Eye (tissue), 1 donor: ENCODE data around the gene CFAP46.

ENCODE experiments used
- DNase-seq: peaks from one replicate; pipeline ENCODE4 v3.0.0-alpha.2; 2015

Gene CFAP46

GRCh38 chr10:132817701-132818211, 124.6 kb downstream of the CFAP46 start:
- no peak for DNase-seq

- no peak for DNase-seq
These were observed 125.7 kb downstream of the CFAP46 start for GRCh38 chr10:132816718-132817117.

- no peak for DNase-seq
These were observed 127.1 kb downstream of the CFAP46 start for GRCh38 chr10:132815168-132815857.

- DNase-seq = no peak
These were observed 127.9 kb downstream of the CFAP46 start for GRCh38 chr10:132814469-132814856.

GRCh38 chr10:132813560-132814468, 128.6 kb downstream of the CFAP46 start:
- DNase-seq = no peak

GRCh38 chr10:132813001-132813401, 129.4 kb downstream of the CFAP46 start:
- DNase-seq = no peak

- DNase-seq = no peak
These were observed 129.8 kb downstream of the CFAP46 start for GRCh38 chr10:132812520-132812919.

- DNase-seq = no peak
These were observed 130.4 kb downstream of the CFAP46 start for GRCh38 chr10:132811891-132812481.

GRCh38 chr10:132810807-132811700, 131.3 kb downstream of the CFAP46 start:
- no peak for DNase-seq

GRCh38 chr10:132810141-132810806, 132.1 kb downstream of the CFAP46 start:
- DNase-seq = no peak

GRCh38 chr10:132809232-132810140, 132.9 kb downstream of the CFAP46 start:
- no peak for DNase-seq

- peak; percentile 75 for DNase-seq
These were observed 133.8 kb downstream of the CFAP46 start for GRCh38 chr10:132808383-132809231.

GRCh38 chr10:132807621-132808049, 134.7 kb downstream of the CFAP46 start:
- no peak for DNase-seq

GRCh38 chr10:132806561-132807003, 135.8 kb downstream of the CFAP46 start:
- DNase-seq = no peak

GRCh38 chr10:132806110-132806509, 136.3 kb downstream of the CFAP46 start:
- DNase-seq = no peak

- no peak for DNase-seq
These were observed 136.8 kb downstream of the CFAP46 start for GRCh38 chr10:132805599-132805998.

- no peak for DNase-seq
These were observed 137.5 kb downstream of the CFAP46 start for GRCh38 chr10:132804785-132805426.

- no peak for DNase-seq
These were observed 138.1 kb downstream of the CFAP46 start for GRCh38 chr10:132804287-132804686.
